HepG2 (cell line): ENCODE measurements around the gene MXRA7. TPM values are rescaled to one million over a fixed set of nuclear protein-coding genes. Genes with fewer than 3 reads are reported as not detected.

ENCODE experiments used
- ATAC-seq: fragments of 200-7000 bp; cut with Tn5 transposase; 3 replicates; pipeline ENCODE4 v1.9.1; 2020; ENCODE audit warnings: mild to moderate bottlenecking, moderate library complexity
- BruUV-seq: library from RNA; stranded (reverse); fragments of 400-500 nt; replicated peaks from 2 replicates; lab custom pipeline; 2021; lab: Mats Ljungman, UMichigan
- CTCF ChIA-PET: fragments of 300-600 bp; formaldehyde crosslinking; extraction: SDS; loops from one replicate; lab custom pipeline; 2021; ENCODE audit warnings: low total read pairs, inconsistent platforms, low intra/inter-chr PET ratio; lab: Yijun Ruan, JAX
- POLR2A ChIA-PET: fragments of 350-600 bp; sonication (Branson Sonifier 250); formaldehyde crosslinking; loops from one replicate; lab custom pipeline; 2020; ENCODE audit warnings: antibody characterized with exemption, inconsistent platforms; lab: Yijun Ruan, JAX
- DNase-seq: peaks from one replicate; pipeline ENCODE4 v3.0.0-alpha.2; 2015; ENCODE audit warnings: low spot score
- FAIRE-seq: peaks from 3 replicates; lab custom pipeline; 2011; peaks lifted over from hg19 to GRCh38; lab: Jason Lieb, UNC
- H2AFZ ChIP-seq: one replicate; pipeline ENCODE4 v1.6.1; 2011; ENCODE audit warnings: low read length, inconsistent platforms
- H3K27ac ChIP-seq: fragments of 300-600 bp; 3 replicates; pipeline ENCODE4 v1.8.0; 2011; ENCODE audit warnings: mixed run types, mild to moderate bottlenecking, mixed read lengths, low read length, inconsistent platforms; ENCODE audit not compliant: insufficient read depth; ENCODE audit errors: extremely low read length
- H3K27me3 ChIP-seq, 2 experiments: fragments of 200-600 bp in 1 of 2; 2 replicates in 1 of 2; 3 replicates in 1 of 2; pipeline versions ENCODE4 v1.6.0 to v1.8.0; 2011; ENCODE audit warnings: low read length in 2 of 2, mild to moderate bottlenecking in 2 of 2, moderate library complexity in 2 of 2, inconsistent platforms in 1 of 2; ENCODE audit not compliant: insufficient read depth in 2 of 2, control insufficient read depth in 1 of 2
- H3K36me3 ChIP-seq, 2 experiments: fragments of 200-600 bp in 1 of 2; replicated peaks in 1 of 2; 2 replicates in 1 of 2; 3 replicates in 1 of 2; pipeline versions ENCODE4 v1.5.1 to v1.8.0; 2011; ENCODE audit warnings: low read length in 2 of 2, inconsistent platforms in 1 of 2; ENCODE audit not compliant: insufficient read depth in 2 of 2, control insufficient read depth in 1 of 2
- H3K4me1 ChIP-seq: 2 replicates; pipeline ENCODE4 v1.5.1; 2012; ENCODE audit warnings: low read length, inconsistent platforms; ENCODE audit not compliant: insufficient read depth
- H3K4me2 ChIP-seq: 2 replicates; pipeline ENCODE4 v1.6.0; 2011; ENCODE audit warnings: low read depth, low read length, inconsistent platforms
- H3K4me3 ChIP-seq, 3 experiments: fragments of 200-600 bp in 1 of 3; sonication (generic), shearing (Covaris generic) in 1 of 3; replicated peaks in 1 of 3; 2 replicates each; pipeline ENCODE4 v1.5.1; 2011 to 2016; ENCODE audit warnings: low read length in 3 of 3, inconsistent platforms in 2 of 3, low read depth in 2 of 3, mild to moderate bottlenecking in 2 of 3, control low read depth in 1 of 3, mixed read lengths in 1 of 3; ENCODE audit not compliant: insufficient read depth in 1 of 3
- H3K79me2 ChIP-seq: one replicate; pipeline ENCODE4 v1.6.1; 2011; ENCODE audit warnings: low read length, inconsistent platforms; ENCODE audit not compliant: insufficient read depth
- H3K9ac ChIP-seq: 2 replicates; pipeline ENCODE4 v1.6.0; 2011; ENCODE audit warnings: mild to moderate bottlenecking, low read depth, low read length, inconsistent platforms; ENCODE audit not compliant: insufficient read depth
- H3K9me3 ChIP-seq: 2 replicates; pipeline ENCODE4 v1.5.1; 2012; ENCODE audit warnings: mild to moderate bottlenecking, low read length
- H4K20me1 ChIP-seq: 2 replicates; pipeline ENCODE4 v1.6.0; 2011; ENCODE audit warnings: inconsistent platforms, mild to moderate bottlenecking, low read length, moderate library complexity; ENCODE audit not compliant: insufficient read depth
- EHMT2 ChIP-seq: fragments of 200-600 bp; sonication (generic); IDR thresholded peaks from 2 replicates; pipeline ENCODE4 v1.7.0; 2017; ENCODE audit warnings: antibody characterized with exemption, low read depth, low read length, borderline replicate concordance
- FUBP1 ChIP-seq: sonication (generic); formaldehyde crosslinking; IDR thresholded peaks from 2 replicates; pipeline ENCODE4 v1.5.1; 2020; ENCODE audit warnings: missing genetic modification reagents, mild to moderate bottlenecking, borderline replicate concordance
- NKX3-1 ChIP-seq: sonication (generic); formaldehyde crosslinking; IDR thresholded peaks from 2 replicates; pipeline ENCODE4 v1.5.0; 2020; ENCODE audit warnings: missing genetic modification reagents
- RBM22 ChIP-seq: fragments of 200-400 bp; formaldehyde crosslinking; optimal IDR thresholded peaks from 2 replicates; pipeline ENCODE3; 2017; ENCODE audit warnings: mild to moderate bottlenecking, low read length, moderate library complexity
- YEATS2 ChIP-seq: sonication (generic); formaldehyde crosslinking; IDR thresholded peaks from 2 replicates; pipeline ENCODE4 v1.4.0; 2020; ENCODE audit warnings: missing genetic modification reagents, borderline replicate concordance
- ZNF281 ChIP-seq: sonication (generic); formaldehyde crosslinking; IDR thresholded peaks from 2 replicates; pipeline ENCODE4 v1.4.0; 2020; ENCODE audit warnings: missing genetic modification reagents, borderline replicate concordance
- ZNF318 ChIP-seq: sonication (generic); formaldehyde crosslinking; IDR thresholded peaks from 2 replicates; pipeline ENCODE4 v1.4.0; 2020; ENCODE audit warnings: mild to moderate bottlenecking, missing genetic modification reagents
- ZNF737 ChIP-seq: sonication (generic); formaldehyde crosslinking; IDR thresholded peaks from 2 replicates; pipeline ENCODE4 v1.5.0; 2020; ENCODE audit warnings: missing genetic modification reagents, mild to moderate bottlenecking, borderline replicate concordance
- ZSCAN5A ChIP-seq: sonication (generic); formaldehyde crosslinking; IDR thresholded peaks from 2 replicates; pipeline ENCODE4 v1.8.0; 2022; ENCODE audit warnings: mild to moderate bottlenecking, missing genetic modification reagents, borderline replicate concordance
- WGBS: methylation state at CpG from one replicate; pipeline ENCODE4 v1.1.6; 2017; ENCODE audit warnings: low lambda C conversion rate; 5-methylcytosine and 5-hydroxymethylcytosine counted together
- in situ Hi-C: cut with HindIII; loops from 2 replicates; pipeline ENCODE4 v1.10.0; 2017; ENCODE audit warnings: low pct_unique_long_range_greater_than_20kb; ENCODE audit not compliant: extremely low pct_ligation_motif_present
- intact Hi-C: fragments of 100-400 bp; cut with micrococcal nuclease; formaldehyde crosslinking; loops from one replicate; pipeline ENCODE4 v1.10.0; 2022; ENCODE audit not compliant: unreplicated experiment
- polyA plus RNA-seq, 8 experiments: library from polyadenylated mRNA; depleted of rRNA in 3 of 8; stranded (reverse) in 7 of 8; unstranded in 1 of 8; fragments of >200 nt; fragmentation: Illumina TruSeq in 4 of 8; extraction: Trizol in 4 of 8; gene quantifications; 2 replicates each; pipeline versions ENCODE4 v1.2.1 to v1.2.3, GENCODE V29; 2011 to 2016; ENCODE audit warnings: low read depth in 4 of 8, missing spikeins in 1 of 8, mixed read lengths in 1 of 8; ENCODE audit not compliant: insufficient read depth in 1 of 8
- total RNA-seq, 5 experiments: library from RNA; depleted of rRNA; stranded (reverse); fragments of >200 nt; fragmentation: Illumina TruSeq; extraction: Trizol; gene quantifications; 2 replicates each; pipeline ENCODE4 v1.2.3, GENCODE V29; 2016; ENCODE audit warnings: low read depth in 1 of 5

The MXRA7 gene
- total and polyA plus RNA-seq, 2 of the 13 experiments (the other 11 are each of a cell fraction or from before 2014, with no cell fraction given): 44.8 to 112 TPM

GRCh38 chr17:76706817-76707216 lies 3.9 kb downstream of the MXRA7 start:
- no peak overlapping the region for H3K27ac ChIP-seq
- FAIRE-seq (no peak), DNase-seq (no peak), ATAC-seq (no peak)
- H3K4me1 ChIP-seq: peaks cover 59% of the 10 kb centered on the region
- ChIA-PET POLR2A (no interaction called here), CTCF (no interaction called here)
- intact Hi-C loops (loop anchor here (10.0 kb wide), 1 partner anchor 152 kb away; no protein-coding TSS in a partner anchor), in situ Hi-C loops (no loop called here)
- WGBS: 91% methylated on average over 3 of the region's 3 CpGs
- no peak overlapping the region for H3K4me3 ChIP-seq
- no peaks in the 10 kb centered on the region for H3K9me3 ChIP-seq
- no peaks in the 10 kb centered on the region for H3K27me3 ChIP-seq
- no TSS peak for BruUV-seq
- no peak overlapping the region for H2AFZ ChIP-seq
- H3K4me2 ChIP-seq: no peak overlapping the region
- H3K9ac ChIP-seq: no peak overlapping the region
- no peaks in the 10 kb centered on the region for H4K20me1 ChIP-seq
- peaks cover 34% of the 10 kb centered on the region for H3K79me2 ChIP-seq
- no peaks in the 10 kb centered on the region for H3K36me3 ChIP-seq
- TF ChIP-seq ZNF281 (CRISPR knock-in tag) (no peak), NKX3-1 (CRISPR knock-in tag) (no peak), EHMT2 (no peak), ZNF737 (CRISPR knock-in tag) (no peak), FUBP1 (CRISPR knock-in tag) (no peak), YEATS2 (CRISPR knock-in tag) (no peak), RBM22 (no peak), ZSCAN5A (no peak), ZNF318 (no peak)
